ENCODE measurements around the gene SLC19A2. TPM values are rescaled to one million over a fixed set of nuclear protein-coding genes. Genes with fewer than 3 reads are reported as not detected.

Gene SLC19A2
- total RNA-seq, 1 experiment from 2014 or later: 10.1 TPM

- H3K9ac ChIP-seq (ENCODE audit: low read length): no peak overlapping the region
- H3K36me3 ChIP-seq (ENCODE audit: control insufficient read depth in 1 of 2, insufficient read depth in 2 of 2, low read length in 2 of 2): peaks cover 0 to 3% of the 10 kb centered on the region in 2 experiments; a peak in 1 of 4 replicates
- no peaks in the 10 kb centered on the region for H3K79me2 ChIP-seq (ENCODE audit: insufficient read depth, low read length)
- no peaks in the 10 kb centered on the region for H4K20me1 ChIP-seq (ENCODE audit: insufficient read depth)
- no peak overlapping the region for H3K4me3 ChIP-seq (replicated peaks in 1 of 2; ENCODE audit: low read depth in 1 of 2, low read length in 2 of 2)
- ChIA-PET POLR2A (no interaction called here), CTCF (interaction anchor here (0.9 to 1.5 kb wide), 2 partner anchors 81 to 862 kb away, joined by 3 to 10 read pairs; no protein-coding TSS in a partner anchor), RAD21 (ENCODE audit: low non-redundant PET in 1 of 2, low total read pairs in 2 of 2, uncharacterized antibody in 2 of 2, unreplicated experiment in 2 of 2) (interaction anchor here in 1 of 2 experiments (1.9 kb wide), 1 partner anchor 81 kb away, joined by 6 read pairs; no protein-coding TSS in a partner anchor)
- intact Hi-C loops (cut with micrococcal nuclease): loop anchor here (10.0 kb wide), 1 partner anchor 860 kb away; no protein-coding TSS in a partner anchor
- DNase-seq (ENCODE audit: low read depth, low spot score) (no peak), ATAC-seq (no peak)
- TF ChIP-seq SIN3A (IDR thresholded peaks at IDR 0.05; ENCODE audit: low read depth) (no peak), EZH2phosphoT487 (IDR thresholded peaks at IDR 0.05; ENCODE audit: borderline replicate concordance) (no peak), CTCF (IDR thresholded peaks at IDR 0.05 in 2 of 3, conservative IDR thresholded peaks at IDR 0.05 in 1 of 3; ENCODE audit: borderline replicate concordance in 1 of 3, insufficient read depth in 1 of 3, low read depth in 2 of 3, low read length in 2 of 3) (no peak), MAX (IDR thresholded peaks at IDR 0.05) (no peak), RAD21 (IDR thresholded peaks at IDR 0.05; ENCODE audit: low read depth) (no peak)
- H3K27ac ChIP-seq (ENCODE audit: low read depth, low read length): no peak overlapping the region
- H3K9me3 ChIP-seq (ENCODE audit: control insufficient read depth in 1 of 2, insufficient read depth in 1 of 2, low read depth in 1 of 2, low read length in 2 of 2): no peaks in the 10 kb centered on the region
- no peaks in the 10 kb centered on the region for H3K27me3 ChIP-seq (ENCODE audit: insufficient read depth, low read length)
- no peaks in the 10 kb centered on the region for H3K4me1 ChIP-seq (ENCODE audit: control insufficient read depth in 1 of 2, insufficient read depth in 2 of 2, low read length in 2 of 2)
- no peaks in the 10 kb centered on the region for H3K9me2 ChIP-seq (ENCODE audit: insufficient read depth)
- BruUV-seq (replicated peaks): no TSS peak
- no peak overlapping the region for H2AFZ ChIP-seq (ENCODE audit: low read depth, low read length, poor library complexity, severe bottlenecking)
- no peak overlapping the region for H3K4me2 ChIP-seq (ENCODE audit: low read length)
Observed at GRCh38 chr1:169465281-169465680, 20.5 kb downstream of the SLC19A2 start.

GRCh38 chr1:169462385-169462784, 23.4 kb downstream of the SLC19A2 start:
- TF ChIP-seq MAX (IDR thresholded peaks at IDR 0.05) (no peak), SP1 (IDR thresholded peaks at IDR 0.05; ENCODE audit: low read depth) (no peak), FOSL1 (IDR thresholded peaks at IDR 0.05; ENCODE audit: low read depth) (no peak), CEBPB (IDR thresholded peaks at IDR 0.05; ENCODE audit: low read depth) (no peak), ATF3 (IDR thresholded peaks at IDR 0.05) (no peak), SIN3A (IDR thresholded peaks at IDR 0.05; ENCODE audit: low read depth) (no peak), YY1 (IDR thresholded peaks at IDR 0.05; ENCODE audit: extremely low read depth, insufficient replicate concordance, low read depth, low read length) (no peak), EGR1 (IDR thresholded peaks at IDR 0.05; ENCODE audit: low read depth) (no peak), ZNF274 (IDR thresholded peaks at IDR 0.05; ENCODE audit: low read depth, low read length) (no peak)
- Histone ChIP-seq H3K9me2 (ENCODE audit: insufficient read depth) (no peaks in the 10 kb centered on the region), H4K20me1 (ENCODE audit: insufficient read depth) (no peaks in the 10 kb centered on the region), H3K36me3 (ENCODE audit: control insufficient read depth in 1 of 2, insufficient read depth in 2 of 2, low read length in 2 of 2) (peaks cover 0 to 3% of the 10 kb centered on the region in 2 experiments; a peak in 1 of 4 replicates), H3K9ac (ENCODE audit: low read length) (no peak overlapping the region), H3K27ac (ENCODE audit: low read depth, low read length) (no peak overlapping the region), H3K27me3 (ENCODE audit: insufficient read depth, low read length) (no peaks in the 10 kb centered on the region), H3K4me2 (ENCODE audit: low read length) (no peak overlapping the region), H3K4me3 (replicated peaks in 1 of 2; ENCODE audit: low read depth in 1 of 2, low read length in 2 of 2) (no peak overlapping the region), H3K79me2 (ENCODE audit: insufficient read depth, low read length) (no peaks in the 10 kb centered on the region), H3K9me3 (ENCODE audit: control insufficient read depth in 1 of 2, insufficient read depth in 1 of 2, low read depth in 1 of 2, low read length in 2 of 2) (no peaks in the 10 kb centered on the region), H3K4me1 (ENCODE audit: control insufficient read depth in 1 of 2, insufficient read depth in 2 of 2, low read length in 2 of 2) (no peaks in the 10 kb centered on the region), H2AFZ (ENCODE audit: low read depth, low read length, poor library complexity, severe bottlenecking) (no peak overlapping the region)
- intact Hi-C loops (cut with micrococcal nuclease): loop anchor here (10.0 kb wide), 1 partner anchor 858 kb away; no protein-coding TSS in a partner anchor
- ChIA-PET POLR2A (no interaction called here), CTCF (no interaction called here), RAD21 (ENCODE audit: low non-redundant PET in 1 of 2, low total read pairs in 2 of 2, uncharacterized antibody in 2 of 2, unreplicated experiment in 2 of 2) (no interaction called here)
- DNase-seq (ENCODE audit: low read depth, low spot score) (no peak), ATAC-seq (no peak)
- BruUV-seq (replicated peaks): no TSS peak
